Stimulated activated CD4-positive, alpha-beta T cell treated with anti-CD3 and anti-CD28 coated beads, Interleukin-4, amount 100 ng/mL, for 4 hours (primary cell): ENCODE data around the gene CD5L.

Source experiments
- DNase-seq, 2 experiments: peaks; one replicate each; pipeline ENCODE4 v3.0.0-alpha.2; 2020

CD5L gene

GRCh38 chr1:157806431-157807149 lies 35.0 kb downstream of the CD5L start:
- DNase-seq: no peak

DNA sequence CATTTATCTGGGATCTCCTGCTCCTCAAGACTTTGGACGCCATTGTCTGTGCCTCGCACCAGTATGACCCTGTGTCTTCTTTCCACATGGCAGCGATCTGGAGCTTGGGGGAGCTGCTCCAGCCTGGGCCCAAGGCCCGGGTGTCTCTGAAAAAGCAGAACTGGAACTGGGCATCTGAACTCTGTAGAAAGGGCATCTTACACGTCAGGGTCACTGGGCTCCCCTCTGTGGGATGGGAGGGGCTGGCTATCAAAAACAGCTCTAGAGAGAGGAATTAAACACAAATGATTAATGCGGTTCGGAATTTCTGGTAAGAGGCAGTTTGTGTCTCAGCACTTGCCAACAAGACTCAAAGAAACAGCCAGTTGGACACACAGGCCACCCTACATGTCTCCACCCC lies 37.8 kb downstream of the CD5L start:
- DNase-seq: no peak

DNA sequence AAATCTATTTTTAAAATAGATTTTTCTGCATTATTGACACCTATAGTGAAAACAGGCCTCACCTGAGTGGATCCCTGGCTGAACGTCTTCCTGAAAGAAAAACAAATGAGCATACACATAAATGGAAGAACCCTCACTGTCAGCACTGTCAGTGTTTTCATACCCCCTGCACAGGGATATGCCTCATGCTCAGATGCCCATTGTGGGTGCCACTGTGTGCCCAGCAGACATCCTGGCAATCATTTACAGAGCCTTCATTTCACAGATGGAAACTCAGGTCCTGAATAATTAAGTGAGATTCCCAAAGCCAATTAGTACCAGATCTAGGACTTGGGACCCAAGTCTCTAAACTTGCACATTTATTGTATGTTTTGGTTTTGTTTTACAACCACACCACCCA lies 41.6 kb downstream of the CD5L start:
- no peak for DNase-seq

DNA sequence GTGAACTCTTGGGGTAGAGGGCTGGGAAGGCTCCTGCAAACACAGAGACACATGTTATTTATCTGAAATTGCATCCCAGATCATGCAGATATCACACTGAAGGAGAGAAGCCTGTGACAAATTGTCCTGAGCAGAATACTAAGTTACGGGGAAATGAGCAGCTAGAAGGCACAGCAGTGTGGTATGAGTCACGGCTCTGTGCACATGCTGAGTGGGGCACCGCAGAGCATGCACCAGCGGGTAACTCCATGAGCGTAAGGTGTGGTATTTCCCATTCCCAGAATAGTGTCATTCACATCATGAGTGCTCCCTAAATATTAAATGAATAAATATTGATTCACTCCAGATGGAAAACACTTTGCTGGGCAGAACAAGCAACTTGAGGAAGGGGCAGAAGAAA lies 43.4 kb downstream of the CD5L start:
- no peak for DNase-seq

DNA sequence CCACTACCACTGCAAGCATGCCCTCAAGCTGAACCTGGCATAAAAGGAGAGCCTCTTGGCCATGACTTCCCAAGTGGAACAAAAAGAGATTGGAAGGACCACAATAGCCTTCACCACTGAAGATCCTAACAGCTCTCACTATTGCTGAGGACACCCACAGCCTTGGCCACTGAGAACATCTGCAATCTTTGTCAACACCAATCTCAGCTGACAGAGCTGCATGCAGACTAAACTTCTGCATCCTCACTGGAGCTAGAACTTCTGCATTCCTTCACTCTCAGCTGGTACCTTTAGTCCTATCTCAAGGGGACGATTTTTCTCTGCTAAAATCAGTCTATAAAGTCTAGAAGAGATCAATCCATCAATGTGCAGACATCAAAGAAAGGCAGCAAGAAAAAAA lies 56.4 kb downstream of the CD5L start:
- DNase-seq: no peak

DNA sequence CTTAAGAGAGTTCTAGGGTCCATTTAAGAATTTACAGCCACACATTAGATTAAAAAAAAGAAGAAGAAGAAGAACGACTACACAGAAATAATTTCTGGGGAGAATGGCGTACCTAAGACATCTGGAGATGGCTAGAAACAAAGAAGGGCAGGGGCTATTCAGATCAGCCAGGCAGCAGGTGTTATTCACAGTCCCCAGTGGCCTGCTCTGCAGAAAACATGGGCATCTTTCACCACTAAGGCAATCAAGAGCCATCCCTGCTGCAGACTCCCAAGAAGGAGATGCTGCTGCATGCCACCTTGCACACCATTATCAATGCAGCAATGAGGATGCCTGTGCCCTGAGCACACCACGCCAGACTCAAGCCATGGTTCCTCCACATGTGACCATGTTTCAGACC lies 56.8 kb downstream of the CD5L start:
- no peak for DNase-seq

DNA sequence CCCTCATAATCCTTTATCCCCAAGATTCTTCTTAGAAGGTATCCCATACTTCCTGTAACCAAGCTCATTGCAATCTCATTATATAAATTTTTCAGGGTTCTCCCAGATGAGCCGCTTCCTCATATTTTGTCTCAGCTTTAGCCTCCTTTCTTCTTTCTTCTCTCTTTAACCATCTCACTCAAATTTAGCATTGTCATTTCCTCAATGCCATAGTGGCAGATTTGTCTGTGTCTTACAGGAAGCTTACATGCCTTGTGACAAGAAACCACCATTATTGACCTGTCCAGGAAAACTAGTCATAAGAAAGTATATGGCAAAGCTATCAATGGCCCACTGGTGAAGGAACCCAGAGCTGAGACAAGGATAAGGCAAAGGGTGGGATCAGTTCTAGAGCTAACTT lies 58.7 kb downstream of the CD5L start:
- DNase-seq: no peak

GRCh38 chr1:157781048-157781447 lies 60.6 kb downstream of the CD5L start:
- DNase-seq: no peak
